Gastroesophageal sphincter (tissue), 3 donors: Measurements from ENCODE around the gene ARHGEF9.
"Not testable (repeated sequence)": the region's sequence is repeated elsewhere in the genome, so short reads cannot be mapped to it uniquely, and the experiment has no call there.

Experiments used
- CTCF ChIP-seq, 4 experiments: fragments of 200-600 bp in 2 of 4; fragments of 450-650 bp in 2 of 4; sonication (generic) in 1 of 4; IDR thresholded peaks; one replicate each; pipeline ENCODE4 v1.5.1; 2017 to 2019; ENCODE audit warnings: antibody characterized with exemption in 4 of 4, mild to moderate bottlenecking in 2 of 4, moderate library complexity in 2 of 4
- EP300 ChIP-seq: sonication (generic); formaldehyde crosslinking; IDR thresholded peaks from one replicate; pipeline ENCODE4 v1.6.1; 2017; ENCODE audit warnings: antibody characterized with exemption, mild to moderate bottlenecking
- POLR2A ChIP-seq, 2 donors: fragments of 450-650 bp; IDR thresholded peaks; one replicate each; pipeline ENCODE4 v1.6.1; 2017; ENCODE audit warnings: antibody characterized with exemption in 2 of 2, mild to moderate bottlenecking in 2 of 2, moderate library complexity in 1 of 2
- POLR2AphosphoS5 ChIP-seq: sonication (generic); formaldehyde crosslinking; IDR thresholded peaks from one replicate; pipeline ENCODE4 v1.6.1; 2017; ENCODE audit warnings: antibody characterized with exemption

- not testable (repeated sequence) for TF ChIP-seq POLR2A (IDR thresholded peaks at IDR 0.05); CTCF (IDR thresholded peaks at IDR 0.05); EP300; POLR2AphosphoS5
Observed at GRCh38 chrX:63825446-63825845, 40.4 kb upstream of the ARHGEF9 start.
